DMS 273 (cell line): Measurements from ENCODE around the gene GOLGA7B.

Experiments
- DNase-seq: peaks from one replicate; lab custom pipeline; 2025; ENCODE audit not compliant: unreplicated experiment; lab: John Stamatoyannopoulos, UW

Gene GOLGA7B

DNA sequence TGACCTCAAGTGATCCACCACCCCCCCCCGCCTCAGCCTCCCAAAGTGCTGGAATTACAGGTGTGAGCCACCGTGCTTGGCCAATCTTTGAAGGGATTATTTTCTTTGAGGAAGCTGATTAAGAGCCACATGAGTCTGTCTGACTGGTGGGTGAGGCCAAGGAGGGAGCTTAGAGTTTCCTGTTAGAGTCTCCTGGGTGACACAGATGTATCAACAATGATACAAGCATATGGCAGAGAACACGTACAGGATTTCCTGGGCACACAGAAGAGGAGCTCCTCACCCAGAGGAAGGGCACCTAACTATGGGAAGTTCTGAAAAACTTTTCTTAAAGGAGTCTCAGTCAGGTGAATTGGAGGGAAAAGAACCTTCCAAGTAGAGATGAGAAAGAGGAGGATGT, 69.4 kb downstream of the GOLGA7B start:
- DNase-seq = no peak

DNA sequence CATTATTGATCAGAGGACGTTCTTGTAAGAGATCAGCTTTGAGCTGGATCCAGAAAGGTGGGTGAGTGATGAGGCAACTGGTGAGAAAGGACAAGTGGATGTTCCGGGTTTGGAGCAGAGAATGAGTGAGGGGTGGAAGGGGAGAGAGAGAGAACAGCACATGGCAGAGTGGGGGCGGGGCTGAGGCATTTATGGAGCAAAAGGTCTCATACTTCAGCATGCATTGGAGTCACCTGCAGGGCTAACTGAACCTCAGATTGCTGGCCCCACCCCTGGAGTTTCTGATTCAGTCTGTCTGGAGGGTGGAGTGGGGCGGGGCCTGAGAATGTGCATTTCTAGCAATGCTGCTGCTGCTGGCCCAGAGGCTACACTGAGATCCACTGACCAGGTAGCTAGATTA, 71.2 kb downstream of the GOLGA7B start:
- DNase-seq = no peak
